ENCODE data around the gene SP140.
"Not testable (repeated sequence)": the region's sequence is repeated elsewhere in the genome, so short reads cannot be mapped to it uniquely, and the experiment has no call there.

SP140 gene

GRCh38 chr2:230226051-230226551 is 565 bp downstream of the SP140 start:
- FAIRE-seq: no peak

DNA sequence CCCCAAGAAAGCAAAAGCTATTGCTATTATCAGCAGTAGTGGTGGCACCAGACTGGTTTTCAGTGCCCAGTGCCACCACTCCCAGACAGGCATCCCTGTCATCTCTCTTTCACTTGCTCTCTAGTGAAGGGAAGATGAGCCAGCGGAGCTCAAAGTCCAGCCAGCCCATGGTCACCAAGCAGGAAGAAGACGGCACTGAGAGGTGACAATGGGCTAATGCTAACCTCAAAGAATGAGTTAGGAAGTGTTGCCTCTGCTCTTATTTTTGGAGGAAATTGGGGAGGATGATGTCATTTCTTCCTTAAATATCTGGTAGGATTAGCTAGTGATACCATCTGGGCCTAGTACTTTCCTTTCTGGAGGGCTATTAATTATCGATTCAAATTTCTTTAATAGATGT is 1.7 kb downstream of the SP140 start:
- FAIRE-seq: no peak

DNA sequence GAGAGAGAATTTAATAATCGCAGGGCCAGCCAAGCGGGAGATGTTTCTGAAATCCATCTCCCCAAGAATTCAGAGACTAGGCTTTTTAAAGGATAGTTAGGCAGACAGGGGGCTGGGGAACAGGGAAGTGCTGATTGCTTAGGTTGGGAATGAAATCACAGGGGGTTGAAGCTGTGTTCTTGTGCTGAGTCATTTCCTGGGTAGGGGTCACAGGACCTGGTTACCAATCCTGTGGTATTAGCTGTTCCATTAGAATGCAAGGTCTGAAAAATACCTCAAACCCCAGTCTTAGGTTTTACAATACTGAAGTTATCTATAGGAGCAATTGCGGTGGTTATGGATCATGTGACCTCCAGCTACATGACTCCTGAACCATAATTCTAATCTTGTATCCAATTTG is 4.6 kb downstream of the SP140 start:
- no peak for FAIRE-seq

- FAIRE-seq: no peak
Measured at GRCh38 chr2:230230496-230231200, 5.1 kb downstream of the SP140 start.

DNA sequence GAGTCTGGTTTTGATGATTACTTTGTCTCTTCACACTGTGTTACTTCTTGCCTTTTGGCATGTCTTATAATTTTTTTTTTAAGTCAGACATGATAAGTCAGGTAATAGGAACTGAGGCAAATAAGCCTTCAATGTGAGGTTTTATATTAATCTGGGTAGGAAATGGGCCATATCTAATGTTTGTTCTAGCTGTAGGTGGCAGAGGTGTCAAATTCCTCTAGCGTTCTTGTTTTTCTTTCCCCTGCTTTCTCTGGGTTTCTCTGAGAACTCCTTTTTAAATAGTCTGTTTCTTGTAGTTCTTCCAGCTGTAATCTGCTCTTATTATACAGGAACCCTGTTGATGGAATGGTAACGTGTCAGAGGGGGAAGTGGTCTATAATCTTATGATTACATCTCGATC is 5.7 kb downstream of the SP140 start:
- no peak for FAIRE-seq

DNA sequence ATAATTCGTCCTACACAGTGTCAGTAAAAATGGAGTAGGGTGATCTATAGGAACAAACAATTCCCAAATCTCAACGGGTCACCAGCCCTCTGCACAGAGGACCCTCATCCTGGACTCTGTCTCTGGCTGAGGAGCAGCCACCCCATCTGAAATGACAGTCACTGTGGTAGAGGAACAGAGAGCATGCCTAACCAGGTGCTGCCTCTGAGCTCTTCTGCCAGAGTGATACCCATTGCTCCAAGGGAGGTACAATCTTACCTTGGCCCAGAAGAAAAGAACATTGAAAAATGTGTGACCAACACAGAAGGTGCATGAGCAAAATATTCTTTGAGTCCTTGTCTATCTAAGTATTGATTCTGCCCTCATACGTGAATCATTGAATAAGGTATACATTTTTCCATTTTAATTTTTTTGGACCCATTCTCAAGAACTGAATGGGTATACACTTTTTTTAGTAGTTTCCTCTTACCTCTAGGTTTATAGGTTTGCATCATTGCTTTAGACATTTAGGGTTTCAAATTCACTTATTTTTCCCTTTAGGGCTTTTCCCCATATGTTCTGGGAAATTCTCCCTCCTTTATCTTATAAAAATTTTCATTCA is 8.7 kb downstream of the SP140 start:
- no peak for FAIRE-seq

DNA sequence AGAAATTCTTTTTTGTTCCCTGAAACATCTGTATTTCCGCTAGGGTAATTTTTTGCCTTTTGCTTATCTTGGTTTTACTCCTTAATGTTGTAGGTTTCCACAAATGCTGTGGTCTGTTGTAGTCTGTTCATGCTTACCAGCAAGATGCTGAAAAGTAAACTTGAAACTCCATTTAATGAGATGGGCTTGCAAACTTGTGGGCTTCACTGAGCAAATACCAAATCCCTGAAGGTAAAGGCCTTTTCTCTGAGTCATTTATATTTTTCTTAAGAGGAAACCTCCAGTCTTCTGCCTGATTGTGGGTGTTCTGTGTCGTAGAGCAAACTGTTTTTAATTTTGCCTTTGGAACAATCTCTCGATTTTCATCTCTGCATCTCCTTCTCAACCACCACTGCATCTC is 9.3 kb downstream of the SP140 start:
- no peak for FAIRE-seq

GRCh38 chr2:230244211-230244610 is 18.7 kb downstream of the SP140 start:
- FAIRE-seq: no peak

- no peak for FAIRE-seq
Measured at GRCh38 chr2:230246206-230246605, 20.7 kb downstream of the SP140 start.

GRCh38 chr2:230250231-230250630 is 24.7 kb downstream of the SP140 start:
- FAIRE-seq: no peak

DNA sequence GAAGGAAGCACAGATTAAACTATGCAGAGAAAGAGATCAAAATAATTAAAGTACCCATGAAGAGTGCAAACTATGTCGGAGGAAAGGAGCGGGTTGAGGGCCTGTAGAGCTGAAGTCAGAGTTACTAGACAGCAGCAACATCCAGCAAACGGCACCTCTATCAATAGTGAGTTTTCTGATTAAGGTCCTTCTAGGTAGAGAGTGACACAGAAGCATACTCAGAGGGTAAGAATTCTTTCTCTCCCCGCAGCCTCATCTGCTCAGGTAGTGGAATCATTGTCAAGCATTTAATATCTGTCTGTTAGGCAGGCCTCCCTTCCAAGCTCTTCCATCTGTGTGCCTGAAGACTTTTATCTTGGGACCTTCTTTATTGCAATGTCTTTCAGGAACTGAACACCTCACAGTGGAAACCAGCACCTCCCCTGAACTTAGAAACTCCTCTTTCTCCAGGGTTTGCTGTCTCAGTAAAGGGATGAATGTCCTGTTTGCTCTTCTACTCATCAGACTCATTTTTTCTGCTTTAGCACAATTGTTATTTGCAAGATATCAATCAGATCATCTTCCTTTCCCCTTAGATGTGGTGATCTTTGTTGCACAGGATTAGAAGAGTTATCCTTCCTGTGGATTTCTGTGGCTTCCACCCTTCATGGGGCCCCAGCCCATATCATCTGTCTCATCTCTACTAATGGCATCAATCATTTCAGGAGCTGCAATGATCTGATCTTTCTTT is 28.8 kb downstream of the SP140 start:
- FAIRE-seq: no peak

DNA sequence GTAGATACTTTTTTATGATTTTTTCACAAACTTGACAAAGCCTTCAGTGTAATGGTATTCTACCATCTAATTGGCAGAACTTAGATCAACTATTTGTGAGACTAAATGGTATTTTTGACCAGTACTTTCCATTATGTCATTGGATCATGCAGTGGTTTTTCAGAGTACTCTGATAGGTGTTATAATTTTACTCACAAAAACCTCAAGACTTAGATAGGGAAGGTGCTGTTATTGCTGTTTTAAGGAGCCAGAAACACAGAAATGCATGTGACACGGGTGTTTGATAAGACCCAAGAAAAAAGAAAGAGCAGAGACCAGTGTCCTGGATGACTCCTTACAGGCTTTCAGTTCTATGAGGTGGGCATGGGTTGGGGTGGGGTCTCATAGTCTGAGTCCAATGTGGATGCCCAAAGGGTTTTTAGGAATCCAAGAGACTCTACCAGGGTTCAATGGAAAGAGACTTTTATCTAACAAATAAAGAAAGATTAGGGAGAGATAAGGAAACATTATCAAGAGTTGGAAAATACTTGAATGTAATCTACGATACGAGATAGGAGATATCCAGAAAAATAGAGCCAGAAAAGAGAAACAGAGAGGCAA is 31.3 kb downstream of the SP140 start:
- no peak for FAIRE-seq

- FAIRE-seq: peak; percentile 37
Measured at GRCh38 chr2:230258483-230258882, 32.9 kb downstream of the SP140 start.

GRCh38 chr2:230262246-230262645 is 36.7 kb downstream of the SP140 start:
- FAIRE-seq: no peak

GRCh38 chr2:230264945-230265344 is 39.4 kb downstream of the SP140 start:
- not testable (repeated sequence) for FAIRE-seq

- no peak for FAIRE-seq
Measured at GRCh38 chr2:230266638-230267037, 41.1 kb downstream of the SP140 start.

- FAIRE-seq: no peak
Measured at GRCh38 chr2:230267059-230267458, 41.5 kb downstream of the SP140 start.

- no peak for FAIRE-seq
Measured at GRCh38 chr2:230267556-230267955, 42.0 kb downstream of the SP140 start.

DNA sequence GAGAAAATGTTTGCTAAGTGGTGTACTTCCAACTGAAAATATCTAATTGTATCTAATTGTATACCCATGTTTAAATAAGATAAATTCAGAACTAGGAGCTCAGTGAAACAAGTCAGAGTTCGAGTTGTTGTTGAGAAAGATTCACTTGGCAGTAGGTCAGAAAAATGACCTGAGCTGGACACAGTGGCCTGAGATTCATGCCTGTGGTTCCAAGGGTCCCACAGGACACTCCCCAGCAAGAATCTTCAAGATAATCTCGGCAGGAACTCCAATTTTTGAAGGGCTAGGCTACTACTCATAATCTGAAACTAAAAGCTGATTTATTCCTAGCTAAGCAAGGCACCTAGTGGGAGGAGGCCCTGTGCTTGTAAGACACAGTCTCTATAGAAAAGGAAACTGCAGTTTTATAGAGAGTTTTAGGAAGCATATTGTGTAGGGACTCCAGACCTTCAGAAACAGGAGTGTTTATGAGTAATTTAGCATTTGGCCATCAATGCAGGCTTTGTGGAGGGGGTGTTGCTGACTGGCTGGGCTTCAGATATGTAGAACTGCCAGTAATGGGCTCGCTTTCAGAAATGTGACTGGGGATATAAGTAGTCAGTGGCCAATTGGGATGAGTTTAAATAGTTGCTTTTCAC is 43.2 kb downstream of the SP140 start:
- FAIRE-seq: no peak

- FAIRE-seq: no peak
Measured at GRCh38 chr2:230269715-230270114, 44.2 kb downstream of the SP140 start.

- no peak for FAIRE-seq
Measured at GRCh38 chr2:230282936-230283335, 57.4 kb downstream of the SP140 start.

GRCh38 chr2:230286048-230286447 is 60.5 kb downstream of the SP140 start:
- no peak for FAIRE-seq

- FAIRE-seq: not testable (repeated sequence)
Measured at GRCh38 chr2:230289311-230289710, 63.8 kb downstream of the SP140 start.
